ENCODE results near the gene BBS9. TPM values are rescaled to one million over a fixed set of nuclear protein-coding genes. Genes with fewer than 3 reads are reported as not detected.

BBS9 gene
- total and polyA plus RNA-seq, 2 donors (not counting 1 experiment from before 2014, with no cell fraction given) = 8.4 to 45.2 TPM

DNA sequence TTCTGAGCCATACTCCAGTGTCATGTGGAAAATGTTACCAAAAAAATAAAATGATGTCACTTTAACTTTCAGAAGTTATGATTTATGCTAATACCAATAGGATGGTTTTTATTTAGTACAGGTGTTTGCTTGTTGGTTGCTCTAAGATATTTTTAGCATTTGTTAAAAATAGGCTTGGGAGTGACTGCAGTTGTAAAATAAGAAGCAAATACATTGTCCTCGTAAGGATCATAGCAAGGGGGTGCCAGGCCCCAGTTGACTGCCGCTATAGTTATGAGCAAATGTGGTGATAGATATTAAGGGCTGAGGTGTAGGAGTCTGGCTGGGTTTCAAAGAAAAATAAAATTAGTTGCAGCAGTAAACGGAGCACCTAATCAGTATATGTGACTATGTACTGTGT is 421.6 kb downstream of the BBS9 start:
- POLR2A ChIA-PET = no interaction called here
- no peak overlapping the region for H2AFZ ChIP-seq (ENCODE audit: insufficient read depth, low read depth, low read length, poor library complexity, severe bottlenecking)
- no peaks in the 10 kb centered on the region for H4K20me1 ChIP-seq (ENCODE audit: control insufficient read depth, insufficient read depth, low read length, poor library complexity, severe bottlenecking)
- no peak for TF ChIP-seq EZH2 (IDR thresholded peaks at IDR 0.05; ENCODE audit: borderline replicate concordance, insufficient read depth, low read depth, low read length, poor library complexity, severe bottlenecking)
- TF ChIP-seq, protein P1, sequence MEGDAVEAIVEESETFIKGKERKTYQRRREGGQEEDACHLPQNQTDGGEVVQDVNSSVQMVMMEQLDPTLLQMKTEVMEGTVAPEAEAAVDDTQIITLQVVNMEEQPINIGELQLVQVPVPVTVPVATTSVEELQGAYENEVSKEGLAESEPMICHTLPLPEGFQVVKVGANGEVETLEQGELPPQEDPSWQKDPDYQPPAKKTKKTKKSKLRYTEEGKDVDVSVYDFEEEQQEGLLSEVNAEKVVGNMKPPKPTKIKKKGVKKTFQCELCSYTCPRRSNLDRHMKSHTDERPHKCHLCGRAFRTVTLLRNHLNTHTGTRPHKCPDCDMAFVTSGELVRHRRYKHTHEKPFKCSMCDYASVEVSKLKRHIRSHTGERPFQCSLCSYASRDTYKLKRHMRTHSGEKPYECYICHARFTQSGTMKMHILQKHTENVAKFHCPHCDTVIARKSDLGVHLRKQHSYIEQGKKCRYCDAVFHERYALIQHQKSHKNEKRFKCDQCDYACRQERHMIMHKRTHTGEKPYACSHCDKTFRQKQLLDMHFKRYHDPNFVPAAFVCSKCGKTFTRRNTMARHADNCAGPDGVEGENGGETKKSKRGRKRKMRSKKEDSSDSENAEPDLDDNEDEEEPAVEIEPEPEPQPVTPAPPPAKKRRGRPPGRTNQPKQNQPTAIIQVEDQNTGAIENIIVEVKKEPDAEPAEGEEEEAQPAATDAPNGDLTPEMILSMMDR (IDR thresholded peaks at IDR 0.05) = no peak
- no peaks in the 10 kb centered on the region for H3K9me3 Mint-ChIP-seq (ENCODE audit: insufficient read depth)
- ATAC-seq (ENCODE audit: low read depth) (no peak), DNase-seq (no peak)
- H3K4me1 ChIP-seq (ENCODE audit: control insufficient read depth in 2 of 2, insufficient read depth in 2 of 2, low read length in 2 of 2) = no peaks in the 10 kb centered on the region
- no peak overlapping the region for H3K4me3 Mint-ChIP-seq
- H3K27ac ChIP-seq (ENCODE audit: low read length in 2 of 2) = no peak overlapping the region
- no peak overlapping the region for H3K9ac ChIP-seq (ENCODE audit: low read length)
- CTCF ChIA-PET = no interaction called here
- intact Hi-C loops (cut with micrococcal nuclease) = no loop called here
- no peaks in the 10 kb centered on the region for H3K79me2 ChIP-seq (ENCODE audit: control insufficient read depth, insufficient read depth, low read length)
- no peak overlapping the region for H3K4me3 ChIP-seq (ENCODE audit: control extremely low read depth in 1 of 5, extremely low read depth in 1 of 5, insufficient read depth in 1 of 5, low read depth in 2 of 5, low read length in 4 of 5)
- no peak overlapping the region for H3K4me2 ChIP-seq (replicated peaks; ENCODE audit: low read depth, low read length, poor library complexity, severe bottlenecking)
- no peak overlapping the region for H3K27ac Mint-ChIP-seq
- H3K36me3 ChIP-seq (replicated peaks in 1 of 2; ENCODE audit: control extremely low read depth in 1 of 2, control insufficient read depth in 1 of 2, extremely low read depth in 1 of 2, insufficient read depth in 2 of 2, low read length in 1 of 2) = no peaks in the 10 kb centered on the region
- no peaks in the 10 kb centered on the region for H3K27me3 Mint-ChIP-seq
- 83% methylated on average over 1 of the region's 3 CpGs for WGBS (ENCODE audit: insufficient coverage)
- H3K27me3 ChIP-seq (replicated peaks in 1 of 4; ENCODE audit: control extremely low read depth in 1 of 4, control insufficient read depth in 3 of 4, insufficient read depth in 4 of 4, low read length in 3 of 4) = no peaks in the 10 kb centered on the region
- H3K9me3 ChIP-seq (ENCODE audit: control extremely low read depth in 1 of 3, control insufficient read depth in 2 of 3, insufficient read depth in 1 of 3, low read length in 2 of 3) = no peaks in the 10 kb centered on the region
- no peaks in the 10 kb centered on the region for H3K4me1 Mint-ChIP-seq

DNA sequence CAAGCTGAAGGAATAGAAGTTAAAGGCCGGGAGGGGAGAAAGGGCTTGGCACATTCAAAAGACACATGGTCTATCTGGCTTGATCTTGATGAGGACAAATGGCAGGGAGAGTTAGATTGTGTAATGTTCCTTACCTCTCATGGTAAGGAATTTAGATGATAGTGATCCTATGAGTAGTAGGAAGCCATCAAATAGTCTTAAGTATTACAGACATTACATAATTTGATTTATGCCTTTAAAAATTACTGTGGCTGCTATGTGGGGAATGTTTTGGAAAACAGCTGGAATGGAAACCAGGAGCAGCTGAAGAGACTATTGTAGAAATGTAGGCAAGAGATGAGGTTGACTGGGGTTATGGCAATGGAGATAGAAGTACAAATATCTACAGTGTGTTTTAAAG is 424.7 kb downstream of the BBS9 start:
- Histone ChIP-seq H4K20me1 (ENCODE audit: control insufficient read depth, insufficient read depth, low read length, poor library complexity, severe bottlenecking) (no peaks in the 10 kb centered on the region), H2AFZ (ENCODE audit: insufficient read depth, low read depth, low read length, poor library complexity, severe bottlenecking) (no peak overlapping the region), H3K36me3 (replicated peaks in 1 of 2; ENCODE audit: control extremely low read depth in 1 of 2, control insufficient read depth in 1 of 2, extremely low read depth in 1 of 2, insufficient read depth in 2 of 2, low read length in 1 of 2) (no peaks in the 10 kb centered on the region), H3K27ac (ENCODE audit: low read length in 2 of 2) (no peak overlapping the region), H3K4me1 (ENCODE audit: control insufficient read depth in 2 of 2, insufficient read depth in 2 of 2, low read length in 2 of 2) (no peaks in the 10 kb centered on the region), H3K27me3 (replicated peaks in 1 of 4; ENCODE audit: control extremely low read depth in 1 of 4, control insufficient read depth in 3 of 4, insufficient read depth in 4 of 4, low read length in 3 of 4) (no peaks in the 10 kb centered on the region), H3K4me3 (ENCODE audit: control extremely low read depth in 1 of 5, extremely low read depth in 1 of 5, insufficient read depth in 1 of 5, low read depth in 2 of 5, low read length in 4 of 5) (no peak overlapping the region), H3K9me3 (ENCODE audit: control extremely low read depth in 1 of 3, control insufficient read depth in 2 of 3, insufficient read depth in 1 of 3, low read length in 2 of 3) (no peaks in the 10 kb centered on the region), H3K9ac (ENCODE audit: low read length) (no peak overlapping the region), H3K79me2 (ENCODE audit: control insufficient read depth, insufficient read depth, low read length) (no peaks in the 10 kb centered on the region), H3K4me2 (replicated peaks; ENCODE audit: low read depth, low read length, poor library complexity, severe bottlenecking) (no peak overlapping the region)
- no peak for TF ChIP-seq EZH2 (IDR thresholded peaks at IDR 0.05; ENCODE audit: borderline replicate concordance, insufficient read depth, low read depth, low read length, poor library complexity, severe bottlenecking)
- TF ChIP-seq, protein P1 (IDR thresholded peaks at IDR 0.05) = no peak
- Mint-ChIP-seq H3K4me1 (no peaks in the 10 kb centered on the region), H3K9me3 (ENCODE audit: insufficient read depth) (no peaks in the 10 kb centered on the region), H3K27ac (no peak overlapping the region), H3K27me3 (no peaks in the 10 kb centered on the region), H3K4me3 (no peak overlapping the region)
- 90% methylated on average over 1 of the region's 1 CpG for WGBS (ENCODE audit: insufficient coverage)
- CTCF ChIA-PET = no interaction called here
- POLR2A ChIA-PET = no interaction called here
- intact Hi-C loops (cut with micrococcal nuclease) = no loop called here
- no peak for DNase-seq
- no peak for ATAC-seq (ENCODE audit: low read depth)

Measured in B cell (primary cell).